ENCODE results near the gene EARS2.

Gene EARS2

DNA sequence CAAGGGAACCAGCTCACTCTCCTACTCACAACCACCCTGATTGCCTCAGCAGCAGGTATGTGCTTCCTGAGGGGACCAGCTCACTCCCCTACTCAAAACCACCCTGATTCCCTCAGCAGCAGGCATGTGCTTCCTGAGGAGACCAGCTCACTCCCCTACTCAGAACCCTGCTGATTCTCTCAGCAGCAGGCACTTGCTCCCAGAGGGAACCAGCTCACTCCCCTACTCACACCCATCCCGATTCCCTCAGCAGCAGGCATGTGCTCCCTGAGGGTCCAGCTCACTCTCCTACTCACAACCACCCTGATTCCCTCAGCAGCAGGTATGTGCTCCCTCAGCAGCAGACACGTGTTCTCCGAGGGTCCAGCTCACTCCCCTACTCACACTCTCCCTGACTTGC, 78.0 kb downstream of the EARS2 start:
- TF ChIP-seq CEBPB (IDR thresholded peaks at IDR 0.05) (no peak), YY1 (IDR thresholded peaks at IDR 0.05; ENCODE audit: low read depth) (no peak), NFIC (IDR thresholded peaks at IDR 0.05) (no peak), REST (IDR thresholded peaks at IDR 0.05; ENCODE audit: low read depth) (no peak), ZBTB7A (IDR thresholded peaks at IDR 0.05; ENCODE audit: low read depth) (no peak), TEAD4 (IDR thresholded peaks at IDR 0.05) (no peak), RAD21 (IDR thresholded peaks at IDR 0.05; ENCODE audit: low read depth) (no peak), TAF1 (IDR thresholded peaks at IDR 0.05; ENCODE audit: low read depth) (no peak)

GRCh38 chr16:23478566-23478965, 78.6 kb downstream of the EARS2 start:
- TF ChIP-seq EGR1 (IDR thresholded peaks at IDR 0.05) (no peak), USF1 (IDR thresholded peaks at IDR 0.05) (no peak), RAD21 (IDR thresholded peaks at IDR 0.05; ENCODE audit: low read depth) (no peak), YY1 (IDR thresholded peaks at IDR 0.05; ENCODE audit: low read depth) (no peak), TAF1 (IDR thresholded peaks at IDR 0.05; ENCODE audit: low read depth) (no peak), ZBTB7A (IDR thresholded peaks at IDR 0.05; ENCODE audit: low read depth) (no peak), CEBPB (IDR thresholded peaks at IDR 0.05) (no peak), TEAD4 (IDR thresholded peaks at IDR 0.05) (no peak), NFIC (IDR thresholded peaks at IDR 0.05) (no peak), TCF12 (IDR thresholded peaks at IDR 0.05; ENCODE audit: low read depth) (no peak), REST (IDR thresholded peaks at IDR 0.05; ENCODE audit: low read depth) (no peak)

GRCh38 chr16:23476289-23476688, 80.9 kb downstream of the EARS2 start:
- TF ChIP-seq MAX (IDR thresholded peaks at IDR 0.05) (no peak), FOXM1 (IDR thresholded peaks at IDR 0.05; ENCODE audit: borderline replicate concordance, low read depth) (no peak), EP300 (IDR thresholded peaks at IDR 0.05; ENCODE audit: borderline replicate concordance) (no peak), USF1 (IDR thresholded peaks at IDR 0.05) (no peak), REST (IDR thresholded peaks at IDR 0.05; ENCODE audit: low read depth) (no peak), YY1 (IDR thresholded peaks at IDR 0.05; ENCODE audit: low read depth) (no peak)

Measured in Ishikawa (cell line).